Transverse colon (tissue), 4 donors: Measurements from ENCODE around the gene ESR1.

Source experiments
- CTCF ChIP-seq, 5 experiments: fragments of 200-600 bp in 3 of 5; fragments of 450-650 bp in 2 of 5; sonication (generic) in 3 of 5; IDR thresholded peaks; 1 replicate in 2 of 5; 2 replicates in 3 of 5; pipeline ENCODE4 v1.5.1; 2016 to 2017; ENCODE audit warnings: antibody characterized with exemption in 5 of 5, inconsistent platforms in 3 of 5, mild to moderate bottlenecking in 2 of 5, moderate library complexity in 1 of 5
- EP300 ChIP-seq: sonication (generic); formaldehyde crosslinking; IDR thresholded peaks from one replicate; pipeline ENCODE4 v1.6.1; 2017; ENCODE audit warnings: antibody characterized with exemption, low read depth
- POLR2A ChIP-seq: fragments of 450-650 bp; IDR thresholded peaks from one replicate; pipeline ENCODE4 v1.6.1; 2016; ENCODE audit warnings: antibody characterized with exemption, mild to moderate bottlenecking, moderate library complexity
- POLR2AphosphoS5 ChIP-seq, 3 donors: sonication (generic); formaldehyde crosslinking; IDR thresholded peaks; one replicate each; pipeline ENCODE4 v1.6.1; 2016; ENCODE audit warnings: antibody characterized with exemption in 3 of 3

DNA sequence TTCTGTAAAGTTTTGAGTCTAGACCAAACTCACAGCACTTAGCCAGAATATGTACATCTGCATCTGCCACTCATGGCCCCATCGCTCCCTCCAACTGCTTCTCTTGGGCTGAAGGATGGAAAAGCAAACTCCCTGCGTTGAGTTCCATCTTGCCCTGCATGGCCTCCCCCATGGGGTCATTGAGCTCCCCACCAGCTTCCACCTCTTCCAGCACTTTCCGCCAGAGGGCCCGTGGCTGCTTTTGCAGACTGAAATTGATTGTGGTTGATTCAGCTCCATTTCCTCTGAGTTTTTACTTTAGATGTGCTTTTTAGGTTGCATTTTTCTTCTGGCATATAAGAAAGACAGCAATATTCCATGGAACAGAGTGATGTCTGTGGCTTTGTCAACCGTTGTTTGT is 263.1 kb downstream of the ESR1 start:
- TF ChIP-seq CTCF (IDR thresholded peaks at IDR 0.05) (no peak), POLR2A (no peak), POLR2AphosphoS5 (IDR thresholded peaks at IDR 0.05) (no peak), EP300 (no peak)
